K562 (cell line): ENCODE measurements around the gene PIN1. TPM values are rescaled to one million over a fixed set of nuclear protein-coding genes. Genes with fewer than 3 reads are reported as not detected.

Source experiments
- ASH1L ChIP-seq: fragments of 450-650 bp; IDR thresholded peaks from 2 replicates; pipeline ENCODE4 v1.6.1; 2018; ENCODE audit warnings: borderline replicate concordance, mild to moderate bottlenecking, low read depth; ENCODE audit not compliant: partially characterized antibody
- CHD2 ChIP-seq: IDR thresholded peaks from 2 replicates; pipeline ENCODE4 v1.6.1; 2011; ENCODE audit warnings: low read depth, low read length
- FOSL1 ChIP-seq: fragments of 200-800 bp; sonication (Bioruptor generic); conservative IDR thresholded peaks from 2 replicates; pipeline ENCODE4 v1.6.1; 2016; ENCODE audit warnings: missing genetic modification characterization, missing compliant biosample characterization
- HNRNPUL1 ChIP-seq: fragments of 200-400 bp; formaldehyde crosslinking; IDR thresholded peaks from 2 replicates; pipeline ENCODE4 v1.6.1; 2017; ENCODE audit warnings: low read length
- KAT8 ChIP-seq: fragments of 450-650 bp; IDR thresholded peaks from 2 replicates; pipeline ENCODE4 v1.6.1; 2016; ENCODE audit warnings: low read depth, mild to moderate bottlenecking
- KLF10 ChIP-seq: fragments of 250-450 bp; sonication (Bioruptor Pico); IDR thresholded peaks from 2 replicates; pipeline ENCODE4 v1.6.1; 2021; ENCODE audit warnings: matching md5 sums
- MTA3 ChIP-seq: fragments of 450-650 bp; formaldehyde crosslinking; IDR thresholded peaks from 2 replicates; pipeline ENCODE4 v1.6.1; 2017; ENCODE audit warnings: mild to moderate bottlenecking, borderline replicate concordance
- NFATC3 ChIP-seq: fragments of 450-650 bp; IDR thresholded peaks from 2 replicates; pipeline ENCODE4 v1.6.1; 2017; ENCODE audit warnings: mild to moderate bottlenecking
- PML ChIP-seq: IDR thresholded peaks from 2 replicates; pipeline ENCODE4 v1.6.1; 2012; ENCODE audit warnings: low read length, inconsistent platforms
- PTTG1 ChIP-seq: fragments of 450-650 bp; IDR thresholded peaks from 2 replicates; pipeline ENCODE4 v1.6.1; 2016; ENCODE audit warnings: low read depth, mild to moderate bottlenecking, missing genetic modification characterization, missing compliant biosample characterization
- RBM17 ChIP-seq: fragments of 200-400 bp; formaldehyde crosslinking; IDR thresholded peaks from 2 replicates; pipeline ENCODE4 v1.6.1; 2017; ENCODE audit warnings: low read depth, mild to moderate bottlenecking, low read length, borderline replicate concordance
- RFX1 ChIP-seq: fragments of 450-650 bp; IDR thresholded peaks from 2 replicates; pipeline ENCODE4 v1.6.1; 2016; ENCODE audit warnings: mild to moderate bottlenecking, moderate library complexity
- SREBF2 ChIP-seq: sonication (generic); formaldehyde crosslinking; IDR thresholded peaks from 2 replicates; pipeline ENCODE4 v1.4.0; 2020; ENCODE audit warnings: mild to moderate bottlenecking, missing genetic modification reagents
- ZBTB9 ChIP-seq: fragments of 450-650 bp; formaldehyde crosslinking; IDR thresholded peaks from 2 replicates; pipeline ENCODE4 v1.4.0; 2020; ENCODE audit warnings: mild to moderate bottlenecking, moderate library complexity
- ZNF282 ChIP-seq: sonication (generic); formaldehyde crosslinking; IDR thresholded peaks from 2 replicates; pipeline ENCODE4 v1.8.1; 2023; ENCODE audit warnings: missing genetic modification reagents
- ZNF3 ChIP-seq: fragments of 250-450 bp; sonication (Bioruptor Pico); IDR thresholded peaks from 2 replicates; pipeline ENCODE4 v1.5.0; 2021; ENCODE audit warnings: mild to moderate bottlenecking, moderate library complexity
- ZNF764 ChIP-seq: fragments of 250-450 bp; sonication (Bioruptor Pico); IDR thresholded peaks from 2 replicates; pipeline ENCODE4 v1.4.0; 2020; ENCODE audit warnings: low read depth, mild to moderate bottlenecking, moderate library complexity
- polyA plus RNA-seq, 8 experiments: library from polyadenylated mRNA; depleted of rRNA in 4 of 8; stranded (reverse) in 5 of 8; unstranded in 3 of 8; fragments of >200 nt; fragmentation: Nextera tagmentation in 2 of 8; fragmentation: Illumina TruSeq in 1 of 8; extraction: Ambion mirVana in 2 of 8; extraction: Trizol in 1 of 8; gene quantifications; 2 replicates each; pipeline versions ENCODE4 v1.2.1 to v1.2.3, GENCODE V29; 2011 to 2014; ENCODE audit warnings: inconsistent platforms in 1 of 8, missing spikeins in 1 of 8
- total RNA-seq, 7 experiments: library from RNA; depleted of rRNA in 6 of 7; stranded (reverse); fragments of >200 nt in 6 of 7; fragmentation: Illumina TruSeq in 2 of 7; extraction: Trizol in 2 of 7; gene quantifications; 2 replicates each; pipeline versions ENCODE4 v1.2.1 to v1.2.3, GENCODE V29; 2011 to 2021; ENCODE audit warnings: low replicate concordance in 1 of 7
- TF ChIP-seq, protein P1 (sequence below): fragments of 450-650 bp; IDR thresholded peaks from 2 replicates; pipeline ENCODE4 v1.6.1; 2016; ENCODE audit warnings: low read depth, mild to moderate bottlenecking, moderate library complexity
- TF ChIP-seq, protein P2 (sequence below): fragments of 450-650 bp; IDR thresholded peaks from 2 replicates; pipeline ENCODE4 v1.7.0; 2016; ENCODE audit warnings: borderline replicate concordance
- TF ChIP-seq, protein P3 (sequence below): fragments of 150-350 bp; IDR thresholded peaks from 2 replicates; pipeline ENCODE4 v1.6.1; 2014; ENCODE audit warnings: low read depth, mild to moderate bottlenecking, low read length, borderline replicate concordance

The PIN1 gene
- total and polyA plus RNA-seq, 9 of the 15 experiments (the other 6 are each of a cell fraction or from before 2014, with no cell fraction given), result 1.6 to 178 (median 42.5) TPM

- TF ChIP-seq MTA3 (peak; percentile 80; the same call in 1 of the 2 replicates), NFATC3 (no peak), KLF10 (no peak), PTTG1 (tag) (no peak), KAT8 (no peak), FOSL1 (tag) (no peak), CHD2 (no peak; the same call in 1 of the 2 replicates), RBM17 (no peak), SREBF2 (CRISPR knock-in tag) (no peak), ZNF3 (CRISPR knock-in tag) (no peak), ZBTB9 (no peak), HNRNPUL1 (no peak), ZNF282 (CRISPR knock-in tag) (no peak), ZNF764 (CRISPR knock-in tag) (no peak), RFX1 (no peak), ASH1L (no peak), PML (peak; percentile 61; the same call in 1 of the 2 replicates)
- TF ChIP-seq, protein P1, sequence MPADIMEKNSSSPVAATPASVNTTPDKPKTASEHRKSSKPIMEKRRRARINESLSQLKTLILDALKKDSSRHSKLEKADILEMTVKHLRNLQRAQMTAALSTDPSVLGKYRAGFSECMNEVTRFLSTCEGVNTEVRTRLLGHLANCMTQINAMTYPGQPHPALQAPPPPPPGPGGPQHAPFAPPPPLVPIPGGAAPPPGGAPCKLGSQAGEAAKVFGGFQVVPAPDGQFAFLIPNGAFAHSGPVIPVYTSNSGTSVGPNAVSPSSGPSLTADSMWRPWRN, result no peak
- TF ChIP-seq, protein P2, sequence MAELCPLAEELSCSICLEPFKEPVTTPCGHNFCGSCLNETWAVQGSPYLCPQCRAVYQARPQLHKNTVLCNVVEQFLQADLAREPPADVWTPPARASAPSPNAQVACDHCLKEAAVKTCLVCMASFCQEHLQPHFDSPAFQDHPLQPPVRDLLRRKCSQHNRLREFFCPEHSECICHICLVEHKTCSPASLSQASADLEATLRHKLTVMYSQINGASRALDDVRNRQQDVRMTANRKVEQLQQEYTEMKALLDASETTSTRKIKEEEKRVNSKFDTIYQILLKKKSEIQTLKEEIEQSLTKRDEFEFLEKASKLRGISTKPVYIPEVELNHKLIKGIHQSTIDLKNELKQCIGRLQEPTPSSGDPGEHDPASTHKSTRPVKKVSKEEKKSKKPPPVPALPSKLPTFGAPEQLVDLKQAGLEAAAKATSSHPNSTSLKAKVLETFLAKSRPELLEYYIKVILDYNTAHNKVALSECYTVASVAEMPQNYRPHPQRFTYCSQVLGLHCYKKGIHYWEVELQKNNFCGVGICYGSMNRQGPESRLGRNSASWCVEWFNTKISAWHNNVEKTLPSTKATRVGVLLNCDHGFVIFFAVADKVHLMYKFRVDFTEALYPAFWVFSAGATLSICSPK, result no peak
- TF ChIP-seq, protein P3, sequence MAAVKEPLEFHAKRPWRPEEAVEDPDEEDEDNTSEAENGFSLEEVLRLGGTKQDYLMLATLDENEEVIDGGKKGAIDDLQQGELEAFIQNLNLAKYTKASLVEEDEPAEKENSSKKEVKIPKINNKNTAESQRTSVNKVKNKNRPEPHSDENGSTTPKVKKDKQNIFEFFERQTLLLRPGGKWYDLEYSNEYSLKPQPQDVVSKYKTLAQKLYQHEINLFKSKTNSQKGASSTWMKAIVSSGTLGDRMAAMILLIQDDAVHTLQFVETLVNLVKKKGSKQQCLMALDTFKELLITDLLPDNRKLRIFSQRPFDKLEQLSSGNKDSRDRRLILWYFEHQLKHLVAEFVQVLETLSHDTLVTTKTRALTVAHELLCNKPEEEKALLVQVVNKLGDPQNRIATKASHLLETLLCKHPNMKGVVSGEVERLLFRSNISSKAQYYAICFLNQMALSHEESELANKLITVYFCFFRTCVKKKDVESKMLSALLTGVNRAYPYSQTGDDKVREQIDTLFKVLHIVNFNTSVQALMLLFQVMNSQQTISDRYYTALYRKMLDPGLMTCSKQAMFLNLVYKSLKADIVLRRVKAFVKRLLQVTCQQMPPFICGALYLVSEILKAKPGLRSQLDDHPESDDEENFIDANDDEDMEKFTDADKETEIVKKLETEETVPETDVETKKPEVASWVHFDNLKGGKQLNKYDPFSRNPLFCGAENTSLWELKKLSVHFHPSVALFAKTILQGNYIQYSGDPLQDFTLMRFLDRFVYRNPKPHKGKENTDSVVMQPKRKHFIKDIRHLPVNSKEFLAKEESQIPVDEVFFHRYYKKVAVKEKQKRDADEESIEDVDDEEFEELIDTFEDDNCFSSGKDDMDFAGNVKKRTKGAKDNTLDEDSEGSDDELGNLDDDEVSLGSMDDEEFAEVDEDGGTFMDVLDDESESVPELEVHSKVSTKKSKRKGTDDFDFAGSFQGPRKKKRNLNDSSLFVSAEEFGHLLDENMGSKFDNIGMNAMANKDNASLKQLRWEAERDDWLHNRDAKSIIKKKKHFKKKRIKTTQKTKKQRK, result no peak
Measured at GRCh38 chr19:9818734-9819595, 16.2 kb upstream of the PIN1 start, which contains the start of gene FBXL12 (continued).
